Hematopoietic multipotent progenitor cell treated with erythropoietin and hydrocortisone succinate and interleukin-3 and kit ligand, for 6 days (in vitro differentiated cells): Measurements from ENCODE around the gene DNAH9.

Experiments used
- DNase-seq: peaks from one replicate; pipeline ENCODE4 v3.0.0-alpha.2; 2015

DNAH9 gene

DNA sequence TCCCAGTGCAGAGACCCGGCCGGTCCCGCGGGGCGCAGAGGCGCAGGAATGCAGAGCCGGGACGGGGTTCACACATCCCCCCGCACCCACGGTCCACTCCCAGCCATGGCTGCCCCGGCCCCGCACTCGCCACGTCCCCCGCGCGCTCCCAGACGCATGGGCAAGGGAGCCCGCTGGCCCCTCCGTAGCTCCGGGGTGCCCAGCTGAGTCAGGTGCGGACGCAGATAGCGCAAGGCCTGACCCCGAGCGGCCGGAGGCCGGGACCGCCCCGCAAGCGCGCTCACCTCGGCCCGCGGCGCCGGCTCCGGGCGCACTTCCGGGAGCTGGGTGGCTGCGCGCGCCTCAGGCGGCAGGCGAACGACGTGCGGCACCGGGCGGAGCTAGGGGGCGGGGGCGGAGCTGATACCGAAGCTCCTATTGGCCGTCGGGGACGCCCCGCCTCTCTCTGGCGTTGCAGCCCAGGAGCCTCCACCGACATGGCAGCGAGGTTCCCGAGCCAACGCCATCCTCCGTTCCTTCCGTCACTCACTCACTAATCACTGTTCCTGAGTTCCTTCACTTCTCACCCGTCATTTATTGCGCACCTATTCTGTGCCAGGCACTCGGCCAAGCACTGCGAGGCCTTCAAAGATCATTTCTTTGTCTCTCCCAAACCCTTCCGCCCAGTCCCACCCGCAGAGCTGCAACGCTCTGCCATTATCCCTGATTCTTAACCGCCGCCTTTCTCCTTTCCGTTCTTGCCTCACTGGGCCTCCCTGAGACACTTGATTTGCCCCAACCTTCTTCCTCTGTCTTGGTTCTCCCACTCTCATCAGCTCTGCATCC, 399.1 kb downstream of the DNAH9 start, which contains the start of gene ZNF18:
TSS of gene ZNF18 (minus strand) at position 329 of the 825 bp plus-strand sequence. CDS start 4,646 bp downstream, outside the sequence.
- DNase-seq = peak; percentile 97

DNA sequence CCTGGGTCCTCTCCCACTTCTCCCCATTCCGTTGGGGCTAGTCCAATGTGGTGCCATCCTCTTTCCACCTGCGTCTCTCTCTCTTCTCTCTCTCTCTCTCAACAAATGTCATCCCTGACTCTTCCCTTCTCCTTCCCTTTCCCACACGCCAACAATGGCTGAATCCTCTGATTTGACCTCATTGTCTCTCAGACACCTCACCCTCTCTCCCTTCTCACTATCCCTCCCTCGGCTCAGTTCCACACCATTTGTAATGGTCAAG, 399.6 kb downstream of the DNAH9 start:
- no peak for DNase-seq

DNA sequence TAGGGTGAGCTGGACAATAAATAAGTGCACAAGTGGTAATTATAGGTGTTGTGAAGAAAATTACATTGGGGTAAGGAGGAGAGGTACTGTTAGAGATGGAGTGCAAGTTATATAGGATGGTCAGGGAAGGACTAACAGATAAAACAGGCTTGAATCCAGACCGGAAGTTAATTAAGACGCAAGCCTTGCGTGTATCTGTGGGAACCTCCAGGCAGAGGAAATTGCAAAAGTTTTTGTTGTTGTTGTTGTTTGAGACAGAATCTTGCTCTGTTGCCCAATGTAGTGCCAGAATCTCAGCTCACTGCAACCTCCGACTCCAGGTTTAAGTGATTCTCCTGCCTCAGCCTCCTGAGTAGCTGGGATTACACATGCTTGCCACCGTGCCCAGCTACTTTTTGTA, 401.4 kb downstream of the DNAH9 start:
- no peak for DNase-seq

GRCh38 chr17:12007466-12007865, 409.2 kb downstream of the DNAH9 start:
- DNase-seq = no peak
